NCI-H82 (cell line): ENCODE data around the gene TCEA2.
A peak's percentile ranks its signal among the peaks of the same experiment; 100 is the strongest.

ENCODE experiments used
- DNase-seq: peaks from one replicate; lab custom pipeline; 2025; lab: John Stamatoyannopoulos, UW

The TCEA2 gene

DNA sequence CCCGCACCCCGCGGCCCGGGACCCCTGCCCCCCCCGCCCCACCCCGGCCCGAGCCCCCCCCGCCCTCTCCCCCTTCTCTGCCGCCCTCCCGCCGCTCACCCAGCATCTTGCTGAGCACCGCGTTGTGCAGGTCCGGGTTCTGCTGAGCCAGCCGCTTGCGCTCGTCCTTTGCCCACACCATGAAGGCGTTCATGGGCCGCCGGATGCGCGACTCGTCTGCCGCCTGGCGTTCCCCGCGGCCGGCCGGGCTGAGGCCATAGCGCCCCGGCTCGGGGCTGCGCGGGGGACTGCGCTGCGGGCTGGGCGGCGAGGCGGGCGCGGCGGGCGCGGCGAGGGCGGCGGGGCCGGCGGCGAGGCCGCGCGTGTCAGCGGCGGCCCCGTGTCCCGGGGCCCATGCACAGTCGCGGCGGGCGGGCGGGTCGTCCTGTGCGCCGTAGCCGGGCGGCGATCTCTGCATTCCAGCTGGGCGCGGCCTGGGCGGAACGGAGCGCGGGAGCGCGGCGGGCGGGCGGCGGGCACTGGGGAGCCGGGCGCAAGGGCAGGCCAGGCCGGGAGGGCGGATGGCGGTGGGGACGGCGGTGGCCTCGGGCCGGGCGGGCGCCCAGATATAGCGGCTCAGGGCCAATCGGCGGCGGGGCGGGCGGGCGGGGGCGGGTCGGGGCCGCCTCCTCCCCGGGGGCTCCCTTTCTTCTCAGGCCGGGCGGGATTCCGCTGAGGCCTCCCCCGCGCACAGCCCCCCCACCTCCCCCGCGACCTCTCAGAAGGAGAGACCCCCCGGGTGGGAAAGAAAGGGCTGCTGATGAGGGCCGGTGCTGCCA is 13.7 kb upstream of the TCEA2 start, which contains the start of gene SOX18:
Gene SOX18 (minus strand): TSS at position 580 of the 818 bp plus-strand sequence. CDS start 123 bp downstream, at position 457.
- peak; percentile 46 for DNase-seq

DNA sequence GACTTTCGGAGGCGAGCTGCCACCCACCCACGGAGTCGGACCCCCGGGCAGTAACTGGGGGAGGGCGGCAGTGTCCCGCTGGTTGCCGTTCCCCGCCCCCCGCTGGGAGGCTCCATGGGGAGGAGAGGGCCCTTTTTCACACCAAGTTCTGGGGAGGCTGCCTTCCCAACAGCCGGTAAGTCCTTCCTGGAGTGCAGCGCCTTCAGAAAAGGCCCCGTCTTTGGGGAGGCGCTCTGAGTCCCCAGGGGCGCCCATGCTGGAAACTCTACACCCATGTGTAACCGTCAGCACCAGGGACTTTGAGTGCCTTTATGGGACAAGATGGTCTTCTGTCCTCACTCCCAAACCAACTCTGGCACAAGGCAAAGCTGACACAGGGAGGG is 13.1 kb upstream of the TCEA2 start:
- no peak for DNase-seq

DNA sequence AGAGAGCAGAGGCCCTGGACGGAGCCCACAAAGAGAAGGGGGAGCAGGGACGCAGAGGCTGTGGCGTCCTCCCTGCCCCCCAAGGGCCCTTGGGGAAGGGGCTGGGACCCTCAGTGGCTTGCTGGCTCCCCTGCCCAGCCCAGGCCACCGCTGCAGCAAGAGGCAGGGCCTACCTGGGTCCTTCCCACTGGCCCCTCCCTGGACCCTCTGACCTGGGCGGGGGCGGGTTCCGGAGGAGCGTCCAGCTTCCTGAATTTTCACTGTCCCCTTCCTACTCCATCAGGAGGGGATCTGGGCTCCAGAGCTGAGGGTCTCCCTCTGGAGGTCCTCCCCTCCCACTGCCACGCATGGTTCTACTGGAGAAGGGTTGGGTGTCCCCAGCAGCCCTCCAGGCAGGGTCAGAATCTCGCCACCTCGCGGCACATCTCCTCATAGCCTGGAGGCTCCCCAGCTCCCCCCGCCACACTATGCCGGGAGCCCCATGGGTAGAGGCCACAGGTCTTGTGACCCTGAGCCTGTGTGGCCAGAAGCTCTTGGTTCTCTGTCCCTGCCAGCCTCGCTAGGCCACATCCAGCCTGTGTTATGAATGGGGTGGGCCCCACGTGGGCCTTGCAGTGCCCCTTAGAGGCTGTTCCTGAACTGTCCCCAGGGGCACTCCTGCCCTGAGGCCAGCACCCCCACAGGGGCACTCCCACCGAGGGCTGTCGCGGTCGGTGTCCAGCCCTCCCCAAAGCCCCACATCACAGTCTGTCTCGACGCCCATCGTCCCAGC is 12.6 kb upstream of the TCEA2 start:
- DNase-seq: no peak

DNA sequence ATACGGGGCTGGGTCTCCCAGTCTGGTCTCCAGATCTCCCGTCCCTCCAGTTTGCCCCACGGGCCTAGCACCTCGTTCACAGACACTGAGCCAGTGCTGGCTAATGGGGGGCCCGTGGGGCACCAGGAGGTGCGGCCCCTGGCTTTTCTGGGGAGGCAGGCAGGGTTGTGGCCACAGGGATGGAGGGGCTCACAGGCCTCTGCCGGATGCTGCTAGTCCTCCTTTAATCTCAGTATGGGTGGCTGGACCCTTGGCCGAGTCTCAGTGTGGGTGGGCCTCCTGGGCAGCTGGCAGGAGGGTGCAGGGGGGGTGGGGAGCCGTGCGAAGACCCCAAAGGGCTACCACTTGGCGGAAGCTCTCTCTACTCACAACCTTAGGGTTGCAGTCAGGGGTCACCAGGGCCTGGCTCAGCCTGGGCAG is 12.0 kb upstream of the TCEA2 start:
- DNase-seq: no peak

DNA sequence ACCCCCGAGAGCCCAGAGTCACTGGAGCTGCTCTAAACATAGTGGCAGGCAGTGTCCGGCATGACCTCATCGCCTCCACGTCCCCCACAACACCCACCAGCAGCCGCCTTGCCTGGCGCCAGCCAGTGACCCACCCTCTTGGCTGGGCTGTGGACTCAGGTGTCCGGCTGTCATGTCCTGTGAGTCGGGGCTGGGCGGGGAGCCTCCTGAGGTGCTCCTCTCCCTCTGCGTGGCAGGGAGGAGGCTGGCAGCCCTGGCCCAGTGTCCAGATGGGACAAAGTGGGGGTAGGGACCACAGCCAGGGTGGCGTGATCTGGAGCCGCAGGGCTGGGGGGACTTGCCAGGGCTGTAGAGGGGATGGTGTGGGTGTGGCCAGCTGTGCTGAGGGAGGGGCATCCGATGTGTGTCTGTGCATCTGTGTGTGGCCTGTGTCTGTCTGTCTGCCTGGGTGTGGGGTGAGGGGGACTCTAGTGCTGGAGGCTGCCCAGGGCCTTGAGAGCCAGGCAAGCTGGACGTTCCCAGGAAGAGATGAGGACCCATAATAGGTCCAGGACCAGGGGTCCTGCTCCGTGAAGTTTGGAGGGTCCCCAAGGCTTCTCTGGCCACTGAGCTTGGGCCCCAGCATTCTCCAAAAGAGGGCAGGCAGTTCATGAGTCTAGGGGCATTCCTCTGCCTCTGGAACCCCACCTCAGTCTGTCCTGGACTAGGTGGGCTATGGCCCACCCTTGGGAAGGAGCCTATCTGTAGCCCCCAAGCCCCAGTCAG is 11.3 kb upstream of the TCEA2 start:
- DNase-seq: no peak

DNA sequence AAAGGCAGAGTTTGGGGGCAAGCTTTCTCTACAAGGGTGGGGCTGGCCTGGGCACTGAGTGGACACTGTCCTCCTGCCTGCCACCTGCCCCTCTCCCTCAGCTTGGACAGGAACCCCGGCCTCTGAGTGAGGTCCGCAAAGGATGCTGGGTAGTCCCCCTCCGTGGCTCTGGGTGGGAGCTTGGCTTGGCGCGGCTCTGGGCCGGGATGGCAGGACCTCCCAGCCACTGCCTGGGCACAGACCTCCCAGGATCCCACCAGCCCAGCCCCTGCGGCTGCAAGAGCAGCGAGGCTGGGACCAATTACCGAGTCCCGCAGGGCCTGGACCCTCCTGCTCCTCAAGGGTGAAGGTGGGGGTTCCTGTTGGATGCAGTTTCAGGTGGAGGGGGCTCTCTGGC is 10.7 kb upstream of the TCEA2 start:
- DNase-seq: no peak

DNA sequence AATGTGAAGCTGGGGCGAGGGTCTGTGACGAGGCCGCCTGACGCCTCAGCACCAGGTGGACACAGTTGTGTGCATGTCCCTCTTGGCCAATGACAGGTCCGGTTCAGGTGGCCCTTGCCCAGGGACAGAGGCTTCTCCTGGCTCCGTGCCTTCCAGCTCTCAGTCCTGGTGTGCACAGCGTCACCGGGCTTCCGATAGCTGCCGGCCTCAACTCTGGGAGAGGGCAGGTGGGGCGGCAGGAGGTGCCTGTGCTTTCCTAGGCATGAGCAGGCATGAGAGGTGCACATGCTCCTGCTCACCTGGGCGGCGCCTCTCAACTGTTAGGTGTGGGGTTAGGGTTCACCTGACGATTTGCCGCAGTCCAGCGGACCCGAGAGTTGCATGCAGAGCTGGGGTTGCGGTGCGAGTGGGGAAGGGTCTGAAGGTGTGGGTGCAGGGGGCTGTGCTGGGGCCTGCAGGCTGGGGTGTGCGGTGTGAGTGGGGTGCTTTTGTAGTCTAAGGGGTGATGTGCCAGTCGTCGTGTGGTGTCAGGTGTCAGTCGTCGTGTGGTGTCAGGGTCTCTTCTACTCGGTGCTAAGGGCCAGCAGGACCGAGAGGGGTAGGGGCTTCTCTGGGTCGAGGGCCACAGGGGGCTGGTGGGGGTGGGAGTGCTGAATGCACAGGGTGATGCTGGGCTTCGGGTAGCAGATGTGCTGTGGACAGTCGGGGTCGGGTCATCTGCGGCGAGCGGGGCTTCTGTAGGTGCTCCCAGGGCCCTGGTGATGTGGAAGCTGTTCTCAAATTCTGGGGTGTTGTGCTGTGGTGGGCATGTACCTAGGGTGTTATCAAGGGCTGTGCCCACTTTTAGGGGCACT is 9.8 kb upstream of the TCEA2 start:
- no peak for DNase-seq

DNA sequence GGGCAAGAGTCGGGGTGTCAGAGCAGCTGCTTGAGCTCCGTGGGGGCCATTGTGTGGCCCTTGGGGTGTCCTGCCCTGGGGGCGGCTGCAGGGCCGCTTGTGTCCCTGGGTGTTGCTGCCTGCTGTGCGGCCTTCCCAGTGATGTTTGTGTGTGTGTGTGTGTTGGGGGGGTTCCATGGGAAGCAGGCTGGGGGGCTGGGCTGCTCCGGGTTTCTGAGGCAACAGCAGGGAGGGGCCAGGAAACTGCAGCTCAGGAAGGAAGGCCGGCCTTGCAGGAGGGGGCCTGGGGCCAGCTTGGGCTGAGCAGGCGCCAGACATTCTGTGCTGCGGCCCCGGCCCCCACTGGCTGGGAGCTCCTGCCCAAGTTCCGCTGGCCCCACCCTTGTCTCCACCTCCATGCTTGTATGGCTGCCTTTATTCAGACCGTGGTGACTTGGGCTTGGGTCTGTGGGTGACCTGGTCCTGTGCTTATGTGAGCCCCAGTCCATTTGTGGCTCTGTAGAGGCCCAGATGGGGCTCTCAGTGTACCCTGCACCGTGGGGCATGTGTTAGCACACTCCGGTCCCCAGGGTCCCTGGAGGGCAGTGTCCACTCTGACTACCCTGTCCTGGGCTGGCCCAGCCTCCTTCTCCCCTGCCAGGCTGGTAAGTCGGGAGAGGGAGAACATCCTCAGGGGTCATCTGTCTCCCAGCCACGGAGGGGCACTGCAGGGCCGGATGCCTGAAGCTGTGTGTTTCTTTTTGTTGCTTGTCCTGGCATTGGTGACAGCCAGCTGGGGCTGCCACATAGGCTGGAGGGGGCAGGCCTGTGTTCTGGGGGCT is 8.9 kb upstream of the TCEA2 start:
- peak; percentile 56 for DNase-seq

DNA sequence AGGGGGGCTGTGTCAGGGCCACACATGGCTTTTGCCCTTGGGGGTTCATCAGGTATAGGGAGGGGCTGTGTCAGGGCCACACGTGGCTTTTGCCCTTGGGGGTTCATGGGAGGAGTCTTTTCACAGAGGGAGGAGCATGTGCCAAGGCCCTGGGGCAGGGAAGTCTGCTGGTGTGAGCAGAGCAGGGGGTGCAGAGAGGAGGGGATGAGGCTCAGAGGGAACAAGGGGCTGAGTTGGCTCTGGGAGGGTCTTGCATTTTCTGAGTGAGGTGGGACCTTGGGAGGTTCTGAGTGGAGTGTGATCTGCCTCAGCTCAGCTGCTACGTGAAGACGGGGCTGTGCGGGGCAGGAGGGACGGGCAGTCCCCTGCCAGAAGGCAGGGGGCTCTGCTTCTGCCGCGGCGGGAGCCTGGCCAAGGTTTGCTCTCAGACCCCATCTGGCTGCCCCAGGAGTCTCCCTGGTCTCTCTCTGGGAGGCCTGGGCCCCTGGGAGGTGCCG is 7.6 kb upstream of the TCEA2 start:
- no peak for DNase-seq

DNA sequence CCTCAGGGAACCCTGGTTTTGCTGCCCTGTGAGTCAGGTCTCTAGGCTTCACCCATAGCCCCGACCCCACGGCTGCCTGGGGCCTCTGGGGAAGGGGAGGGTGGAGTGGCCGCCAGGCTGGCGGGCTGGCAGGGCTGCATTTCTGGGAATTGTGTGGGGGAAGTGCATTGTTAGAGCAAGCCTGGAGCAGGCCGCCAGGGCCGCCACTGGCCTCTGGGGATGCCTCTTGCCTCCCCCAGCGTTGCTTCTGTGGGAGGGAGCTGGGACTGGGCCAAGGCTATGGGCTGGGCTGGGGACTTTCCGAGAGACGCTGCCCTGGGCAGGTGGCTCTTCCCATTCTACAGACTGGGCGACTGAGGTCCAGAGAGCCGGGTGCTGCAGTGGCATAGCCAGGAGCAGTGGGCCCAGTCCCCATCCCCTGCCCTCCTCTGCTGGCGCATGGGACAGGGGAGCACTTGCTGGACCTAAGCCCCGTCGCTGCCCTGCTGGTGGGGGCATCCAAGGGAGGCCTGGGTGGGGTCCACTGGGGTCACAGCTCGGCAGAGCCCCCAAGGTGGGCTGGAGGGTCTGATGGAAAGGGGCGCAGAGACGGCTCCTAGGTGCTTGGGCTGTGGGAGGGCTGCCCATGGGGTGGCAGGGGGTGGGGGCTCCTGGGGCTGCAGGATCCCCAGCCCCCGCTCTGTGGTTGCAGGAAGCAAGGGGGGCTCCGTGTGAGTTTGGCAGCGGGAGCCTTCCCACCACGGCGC is 6.9 kb upstream of the TCEA2 start:
- no peak for DNase-seq

DNA sequence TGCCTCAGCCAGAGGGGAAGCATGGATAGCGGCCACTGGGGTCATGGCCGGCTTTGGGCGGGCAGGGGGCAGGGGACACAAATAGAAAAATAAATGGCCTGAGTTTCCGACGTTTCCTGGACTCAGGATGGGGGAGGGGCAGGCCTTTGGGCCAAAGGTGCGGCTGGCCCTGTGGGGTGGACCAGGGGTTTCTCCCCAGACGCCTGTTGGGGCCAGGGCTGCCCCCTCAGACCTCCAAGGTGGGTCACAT is 6.4 kb upstream of the TCEA2 start:
- no peak for DNase-seq

DNA sequence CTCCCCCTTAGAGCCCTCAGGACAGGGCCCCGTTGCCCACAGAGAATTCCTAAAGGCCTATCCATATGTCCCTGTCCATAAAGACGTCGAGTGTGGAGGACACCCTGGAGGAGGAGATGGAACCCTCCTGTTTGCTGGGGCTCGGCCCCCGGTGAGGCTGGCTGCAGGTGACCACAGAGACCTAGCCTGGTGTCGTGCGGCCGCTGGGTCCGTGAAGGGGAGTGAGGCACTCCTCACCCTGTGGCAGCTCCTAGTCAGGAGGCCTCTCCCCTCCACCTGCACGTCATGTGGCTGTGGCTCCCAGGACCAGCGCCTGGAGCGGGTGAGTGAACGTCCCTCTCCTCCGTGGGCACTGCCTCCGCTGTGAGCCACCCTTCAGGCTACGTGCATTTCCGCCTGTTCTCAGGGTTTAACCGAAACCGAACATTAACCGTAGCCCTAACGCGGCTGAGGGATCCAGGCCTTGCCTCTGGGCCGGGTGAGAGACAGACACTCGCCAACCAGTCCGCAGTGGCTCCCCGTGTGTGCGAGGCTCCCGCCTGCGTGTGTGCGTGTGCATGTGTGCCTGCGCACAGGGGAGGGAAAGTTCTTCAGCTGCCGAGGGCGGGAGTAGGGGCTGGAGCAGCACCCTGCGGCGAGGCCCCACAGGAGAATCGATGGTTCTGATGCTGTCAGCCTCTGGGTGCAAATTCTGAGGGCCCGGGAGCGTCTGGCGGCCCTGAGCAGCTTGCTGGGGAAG is 5.9 kb upstream of the TCEA2 start:
- no peak for DNase-seq

DNA sequence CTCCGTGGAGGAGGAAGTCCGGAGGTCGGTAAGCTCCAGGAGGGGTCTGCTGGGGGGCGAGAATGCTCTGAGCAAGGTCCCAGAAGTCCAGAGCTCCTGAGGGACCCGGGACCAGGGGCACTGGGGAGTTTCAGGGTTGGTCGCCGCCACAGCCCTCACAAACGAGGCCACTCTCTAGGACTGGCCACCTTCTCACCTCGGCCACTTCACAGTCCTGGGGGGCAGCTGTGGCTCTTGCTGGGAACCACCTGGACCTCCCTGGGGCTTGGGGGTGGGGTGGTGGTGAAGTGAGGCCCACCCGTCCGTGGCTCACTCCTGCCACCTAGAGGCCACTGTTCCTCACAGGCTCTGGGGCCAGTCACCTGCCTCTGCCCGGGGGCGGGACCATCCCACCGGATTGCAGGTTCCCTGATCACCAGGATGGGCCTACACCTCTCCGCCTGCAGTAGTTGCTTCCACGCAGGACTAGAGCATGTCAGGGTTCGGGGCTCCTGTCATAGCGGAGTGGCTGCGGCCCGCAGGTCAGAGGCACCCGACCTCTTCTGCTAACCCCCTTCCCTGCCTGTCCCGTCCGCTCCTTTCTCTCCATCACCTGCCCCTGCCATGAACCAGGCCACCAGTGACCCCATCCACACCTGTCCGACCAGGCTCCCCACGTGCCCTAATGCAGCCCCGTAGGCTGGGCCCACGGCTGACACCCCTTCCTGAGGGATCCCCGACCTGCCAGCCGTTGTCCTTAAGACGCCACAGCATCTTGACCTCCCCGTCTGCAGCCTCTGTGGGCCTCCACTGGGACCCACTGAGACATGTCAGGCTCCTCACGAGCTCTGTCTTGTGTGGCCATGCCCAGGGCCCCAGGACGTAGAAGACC is 5.1 kb upstream of the TCEA2 start:
- DNase-seq: peak; percentile 85

DNA sequence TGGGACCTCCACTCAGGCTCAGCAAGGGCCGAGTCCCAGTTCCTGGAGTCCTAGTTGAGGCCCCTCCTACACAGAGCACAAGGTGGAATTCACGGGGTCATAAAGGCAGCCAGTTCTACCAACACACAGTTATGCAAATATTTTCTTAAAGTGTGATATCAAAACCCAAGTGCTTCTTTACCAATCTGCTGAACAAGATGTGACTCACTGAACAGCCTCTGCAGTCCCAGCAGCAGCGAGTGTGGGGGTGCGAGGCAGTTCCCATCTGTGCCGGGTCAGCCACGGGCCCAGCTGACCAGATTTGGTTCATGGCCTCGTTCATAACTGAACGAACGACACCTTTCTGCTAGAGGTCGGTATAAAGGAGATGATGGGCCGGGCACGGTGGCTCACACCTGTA is 4.5 kb upstream of the TCEA2 start:
- DNase-seq: no peak

DNA sequence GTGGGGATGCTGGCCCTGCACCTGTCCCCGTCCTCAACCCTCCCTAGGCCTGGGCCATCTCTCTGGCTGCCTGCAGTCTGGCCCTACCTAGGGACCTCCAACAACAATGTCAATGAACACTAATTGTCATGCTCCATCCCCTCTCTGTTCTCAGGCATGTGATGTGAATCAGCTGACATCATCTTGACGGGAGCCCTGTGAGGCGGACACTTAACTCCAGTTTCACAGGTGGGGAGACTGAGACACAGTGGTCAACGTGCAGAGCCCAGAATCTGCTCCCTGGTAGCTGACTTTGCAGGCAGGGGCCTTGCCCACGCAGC is 762 bp upstream of the TCEA2 start:
- no peak for DNase-seq

DNA sequence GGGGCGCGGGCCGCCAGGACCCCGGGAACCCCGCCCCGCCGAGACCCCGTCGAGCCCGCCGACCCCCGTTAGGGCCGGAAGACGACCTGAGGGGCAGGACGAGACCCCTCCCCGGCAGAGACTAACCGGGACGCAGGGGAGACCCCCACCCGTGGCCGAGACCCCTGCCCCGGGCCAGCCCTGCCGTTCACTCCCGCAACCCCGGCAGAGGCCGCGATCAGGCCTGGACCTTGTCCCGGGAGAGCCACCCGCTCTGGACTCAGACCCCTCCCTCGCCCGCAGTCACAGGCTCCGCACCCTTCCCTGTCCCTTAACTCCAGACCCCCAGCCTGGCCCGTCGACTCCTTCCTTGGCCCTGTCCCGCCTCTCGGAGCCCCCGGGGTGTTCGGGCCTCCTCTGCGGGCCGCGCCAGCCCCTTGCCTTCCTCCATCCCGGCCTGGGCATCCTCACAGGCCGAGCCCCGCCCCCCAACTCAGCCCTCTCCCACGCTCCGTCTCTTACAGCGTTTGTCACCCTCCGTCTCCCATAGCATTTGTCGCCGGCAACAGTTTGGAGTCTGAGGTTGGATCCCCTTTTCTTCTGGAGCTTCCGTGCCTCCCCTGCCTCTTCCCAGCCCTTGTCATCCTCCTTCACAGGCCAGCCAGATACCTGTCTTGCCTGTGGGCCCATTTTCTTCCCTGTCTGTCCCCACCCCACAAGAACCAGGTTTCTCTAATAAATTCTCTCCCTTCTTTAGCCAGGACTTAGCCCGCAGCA is 569 bp downstream of the TCEA2 start:
- peak; percentile 39 for DNase-seq

DNA sequence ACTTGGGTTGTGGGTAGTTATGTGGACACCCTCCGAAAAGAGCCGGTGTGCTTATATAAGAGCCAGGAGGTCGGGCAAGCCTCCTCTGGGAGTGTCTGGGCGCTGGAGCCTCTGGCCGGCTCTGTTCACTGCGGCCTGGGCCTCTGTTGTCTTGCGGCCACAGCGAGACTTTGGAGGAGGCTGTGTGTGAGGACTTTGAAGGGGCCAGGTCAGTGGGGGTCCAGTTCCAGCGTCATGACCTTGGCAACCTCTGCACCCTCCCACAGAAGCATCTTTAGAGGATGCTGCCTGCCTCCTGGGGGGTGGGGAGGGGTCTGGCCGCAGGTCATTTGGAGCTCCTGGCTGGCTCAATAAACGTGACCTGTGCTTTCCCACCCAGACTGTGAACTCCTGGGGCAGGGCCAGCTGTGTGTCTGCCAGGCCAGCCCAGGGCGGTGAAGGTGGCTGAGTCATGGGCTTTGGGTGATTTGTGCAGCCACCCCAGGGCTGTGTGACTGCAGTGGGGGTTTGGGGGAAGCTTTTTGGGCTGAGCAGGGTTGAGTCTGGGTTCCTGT is 1.2 kb downstream of the TCEA2 start:
- no peak for DNase-seq
